ENCODE measurements around the gene PRKAR1B.

The PRKAR1B gene

DNA sequence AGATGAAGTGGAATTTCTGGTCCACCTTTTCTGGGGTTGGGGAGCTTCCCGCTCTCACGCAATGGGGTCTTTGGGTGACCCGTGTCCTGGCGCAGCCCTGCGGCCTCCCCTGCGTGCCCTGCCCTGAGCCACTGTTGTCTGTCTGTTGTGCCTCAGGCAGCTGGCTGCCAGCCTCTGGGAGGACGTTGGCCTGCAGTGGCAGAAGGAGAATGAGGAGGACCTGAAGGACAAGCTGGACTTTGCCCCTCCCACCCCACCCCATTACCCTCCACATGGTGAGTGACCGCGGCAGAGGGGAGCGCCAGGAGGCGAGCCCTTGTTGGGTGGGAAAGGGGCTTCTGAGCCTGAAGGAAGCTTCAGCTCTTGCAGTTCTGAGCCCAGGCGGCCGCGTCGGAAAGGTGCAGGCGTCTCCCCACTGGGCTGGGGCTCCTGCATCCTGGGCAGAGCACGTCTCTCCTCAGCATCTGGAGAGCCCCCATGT lies 14.2 kb upstream of the PRKAR1B start:
- no peak for DNase-seq (ENCODE audit: low read depth, low spot score)

DNA sequence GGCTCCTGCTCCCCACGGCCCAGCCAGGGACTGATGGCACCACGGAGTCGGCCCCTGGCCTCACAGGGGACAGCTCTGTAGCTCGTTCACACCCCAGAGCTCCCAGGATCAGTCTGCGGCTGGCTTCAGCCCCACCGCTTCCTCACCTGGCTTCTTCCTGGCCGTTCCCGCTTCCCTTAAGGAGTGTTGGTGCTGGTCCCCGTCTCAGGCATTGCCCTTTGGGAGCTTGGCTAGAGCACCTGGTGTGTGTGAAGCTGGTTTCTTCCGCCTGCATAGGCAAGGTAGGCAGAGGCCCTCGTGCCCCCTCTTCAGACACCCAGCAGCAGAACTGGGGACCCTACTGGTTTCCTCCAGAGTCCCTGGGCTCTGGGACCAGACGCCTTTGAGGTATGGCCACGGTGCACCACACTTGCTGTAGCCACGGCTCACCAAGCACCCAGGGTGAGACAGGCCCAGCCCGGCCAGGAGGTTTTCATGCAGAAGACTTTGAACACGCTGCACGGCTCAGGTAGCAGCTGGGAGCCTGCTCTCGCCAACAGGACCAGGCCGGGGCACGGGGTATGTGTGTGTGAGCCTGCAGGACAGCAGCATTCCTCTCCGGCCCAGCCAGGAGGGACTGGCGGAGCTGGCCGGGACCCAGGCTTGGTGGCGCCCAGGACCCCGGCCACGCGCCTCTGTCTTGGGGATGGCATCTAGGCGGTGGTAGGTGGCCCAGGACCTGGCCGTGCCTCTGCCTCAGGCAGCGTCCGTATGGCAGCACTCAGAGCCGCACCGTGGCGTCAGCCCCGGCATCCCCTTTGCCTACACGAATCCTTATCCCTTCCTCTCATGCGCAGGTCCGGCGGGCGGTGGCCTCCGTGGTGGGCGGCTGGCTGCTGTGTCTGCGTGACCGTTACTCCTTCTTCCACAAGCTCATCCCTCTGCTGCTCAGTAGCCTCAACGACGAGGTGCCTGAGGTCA lies 13.2 kb upstream of the PRKAR1B start:
- DNase-seq (ENCODE audit: low read depth, low spot score) = no peak

DNA sequence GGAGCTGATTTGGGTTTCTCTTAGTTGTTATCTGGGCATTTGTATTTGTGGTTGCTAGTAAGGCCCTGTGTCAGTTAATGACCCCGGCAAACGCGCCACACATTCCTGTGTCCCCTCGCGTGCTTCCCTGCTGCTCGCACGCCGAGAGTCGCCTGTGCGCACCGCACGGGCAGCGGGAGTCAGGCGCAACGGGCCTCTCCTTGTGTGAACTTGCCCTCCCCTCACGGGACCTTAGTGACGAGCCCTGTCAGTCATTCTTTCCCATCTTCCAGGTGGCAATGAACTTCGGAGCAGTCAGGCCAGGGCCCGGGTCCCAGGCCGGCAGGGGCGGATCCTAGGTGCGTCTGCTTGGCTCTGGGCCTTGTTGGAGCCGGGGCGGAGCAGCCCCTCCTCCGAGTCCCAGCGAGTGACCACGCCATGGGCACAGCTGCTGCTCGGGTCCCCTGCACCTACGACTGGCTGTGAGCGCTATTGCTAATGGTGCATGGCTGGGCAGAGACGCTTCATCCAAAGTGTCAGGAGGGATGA lies 12.4 kb upstream of the PRKAR1B start:
- no peak for DNase-seq (ENCODE audit: low read depth, low spot score)

DNA sequence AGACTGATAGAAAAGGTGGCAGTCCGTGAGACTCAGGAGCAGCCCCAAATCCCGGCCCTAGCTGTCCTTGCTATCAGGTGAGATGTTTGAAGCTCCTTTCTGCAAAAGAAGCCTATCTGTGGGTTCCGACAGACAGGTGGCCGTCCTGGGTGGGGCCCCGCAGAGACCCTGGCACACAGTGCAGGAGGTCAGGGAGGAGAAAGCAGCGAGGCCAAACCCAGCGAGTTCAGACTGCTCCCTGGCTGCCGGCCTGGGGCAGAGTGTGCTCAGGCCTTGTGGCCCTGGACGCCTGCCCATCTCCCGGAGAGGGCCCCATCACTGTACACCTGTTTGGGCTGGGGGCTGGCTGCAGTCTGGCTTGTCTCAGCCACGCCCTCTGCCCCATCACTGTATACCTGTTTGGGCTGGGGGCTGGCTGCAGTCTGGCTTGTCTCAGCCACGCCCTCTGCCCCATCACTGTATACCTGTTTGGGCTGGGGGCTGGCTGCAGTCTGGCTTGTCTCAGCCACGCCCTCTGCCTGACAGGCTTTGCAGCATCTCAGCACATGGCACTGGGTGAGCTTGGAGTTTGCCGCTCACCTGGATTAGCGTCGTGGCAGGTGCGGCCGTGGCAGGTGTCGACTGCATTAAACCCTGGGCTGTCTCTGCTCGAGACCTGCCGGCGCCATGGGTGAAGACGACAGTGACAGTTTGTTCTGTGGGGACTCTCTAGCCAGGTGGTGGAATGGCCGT lies 11.8 kb upstream of the PRKAR1B start:
- DNase-seq (ENCODE audit: low read depth, low spot score) = no peak

DNA sequence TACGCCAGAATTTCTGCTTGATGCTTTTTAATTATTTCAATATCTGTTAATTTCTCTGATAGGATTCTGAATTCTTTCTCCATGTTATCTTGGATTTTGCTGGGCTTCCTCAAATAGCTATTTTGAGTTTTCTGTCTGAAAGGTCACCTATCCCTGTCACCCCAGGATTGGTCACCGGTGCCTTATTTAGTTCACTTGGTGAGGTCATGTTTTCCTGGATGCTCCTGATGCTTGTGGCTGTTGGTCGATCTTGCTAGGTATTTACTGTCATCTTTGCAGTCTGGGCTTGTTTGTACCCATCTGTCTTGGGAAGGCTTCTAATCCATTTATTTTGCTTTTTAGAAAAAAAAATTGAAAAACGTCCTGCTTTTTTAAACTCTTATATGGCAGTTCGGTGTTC lies 11.2 kb upstream of the PRKAR1B start:
- no peak for DNase-seq (ENCODE audit: low read depth, low spot score)

DNA sequence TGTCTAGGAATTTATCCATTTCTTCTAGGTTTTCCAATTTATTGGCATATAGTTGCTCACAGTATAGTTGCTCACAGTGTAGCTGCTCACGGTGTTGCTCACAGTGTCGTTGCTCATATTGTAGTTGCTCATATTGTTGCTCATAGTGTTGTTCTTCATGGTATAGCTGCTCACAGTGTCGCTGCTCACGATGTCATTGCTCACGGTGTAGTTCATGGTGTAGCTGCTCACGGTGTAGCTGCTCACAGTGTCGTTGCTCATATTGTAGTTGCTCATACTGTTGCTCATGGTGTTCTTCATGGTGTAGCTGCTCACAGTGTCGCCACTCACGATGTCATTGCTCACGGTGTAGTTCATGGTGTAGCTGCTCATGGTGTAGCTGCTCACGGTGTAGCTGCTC lies 7.7 kb upstream of the PRKAR1B start:
- no peak for DNase-seq (ENCODE audit: low read depth, low spot score)

DNA sequence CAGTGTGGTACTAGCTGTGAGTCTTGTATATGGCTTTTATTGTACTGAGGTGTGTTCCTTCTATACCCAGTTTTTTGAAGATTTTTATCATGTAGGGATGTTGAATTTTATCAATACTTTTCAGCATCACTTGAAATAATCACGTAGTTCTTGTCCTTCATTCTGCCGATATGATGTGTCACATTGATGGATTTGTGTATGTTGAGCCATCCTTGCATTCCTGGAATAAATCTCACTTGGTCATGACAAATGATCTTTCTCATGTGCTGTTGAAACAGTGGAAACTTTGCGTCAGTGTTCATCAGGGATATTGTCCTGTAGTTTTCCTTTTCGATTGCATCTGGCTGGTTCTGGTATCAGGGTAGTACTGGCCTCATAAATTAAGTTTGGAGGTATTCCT lies 7.1 kb upstream of the PRKAR1B start:
- no peak for DNase-seq (ENCODE audit: low read depth, low spot score)

DNA sequence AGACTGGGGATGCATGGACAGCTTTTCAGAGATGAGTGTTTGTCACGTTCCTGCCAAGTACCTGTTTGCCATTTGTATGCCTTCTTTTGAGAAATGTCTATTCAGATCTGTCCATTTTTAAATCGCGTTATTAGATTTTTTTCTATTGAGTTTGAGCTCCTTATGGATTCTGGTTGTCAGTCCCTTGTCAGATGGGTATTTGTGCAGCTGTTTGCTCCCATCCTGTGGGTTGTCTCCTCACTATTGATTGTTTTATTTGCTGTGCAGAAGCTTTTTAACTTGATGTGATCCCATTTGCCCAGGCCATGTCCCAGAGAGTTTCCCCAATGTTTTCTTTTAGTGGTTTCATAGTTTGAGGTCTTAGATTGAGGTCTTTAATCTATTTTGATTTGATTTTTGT lies 5.5 kb upstream of the PRKAR1B start:
- no peak for DNase-seq (ENCODE audit: low read depth, low spot score)

DNA sequence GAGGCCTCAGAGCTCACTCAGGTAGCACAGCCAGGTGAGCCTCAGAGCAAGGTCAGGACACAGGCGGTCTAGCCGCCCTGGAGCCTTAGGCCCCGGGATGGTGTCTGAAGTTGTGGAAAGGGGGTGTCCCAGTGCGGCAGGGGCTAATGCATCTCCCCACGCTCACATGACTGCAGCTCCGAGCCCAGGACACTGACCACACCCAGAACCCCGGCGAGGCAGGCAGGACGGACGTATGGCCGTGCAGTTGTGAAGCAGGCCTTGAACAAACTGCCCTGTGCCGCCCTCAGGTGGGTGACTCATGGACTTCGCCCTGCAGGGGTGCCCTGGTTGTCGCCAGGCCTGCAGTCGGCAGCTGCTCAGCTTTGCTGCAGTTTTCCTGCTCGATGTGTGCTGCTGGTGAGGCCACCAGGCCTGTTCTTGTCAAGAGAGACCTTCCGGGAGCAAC lies 5.0 kb upstream of the PRKAR1B start:
- peak; percentile 22 for DNase-seq (ENCODE audit: low read depth, low spot score)

DNA sequence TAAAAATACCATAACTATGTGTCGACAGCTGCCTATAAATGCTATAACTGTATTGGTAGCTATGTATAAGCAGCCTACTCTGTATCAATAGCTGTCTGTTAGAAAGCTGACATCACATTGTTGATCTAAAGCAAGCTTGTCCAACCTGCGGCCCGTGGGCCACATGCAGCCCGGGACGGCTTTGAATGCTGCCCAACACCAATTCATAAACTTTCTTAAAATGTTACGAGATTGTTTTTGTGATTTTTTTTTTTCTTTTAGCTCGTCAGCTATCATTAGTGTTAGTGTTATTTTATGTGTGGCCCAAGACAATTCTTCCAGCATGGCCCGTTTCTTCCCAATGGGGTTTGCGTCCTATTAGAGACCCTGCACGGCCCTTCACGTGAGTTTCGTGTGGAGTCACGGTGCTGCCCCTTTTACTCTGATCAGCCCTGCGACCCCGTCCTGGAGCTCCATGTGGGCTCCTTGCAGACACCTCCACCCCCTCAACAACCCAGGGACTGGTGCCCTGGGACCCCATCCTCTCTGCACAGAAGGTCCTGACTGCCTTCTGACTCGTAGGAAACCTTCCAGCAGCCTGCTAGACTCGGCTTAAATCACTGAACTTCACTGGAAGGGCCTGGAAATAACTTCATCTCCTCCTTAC lies 4.5 kb upstream of the PRKAR1B start:
- DNase-seq (ENCODE audit: low read depth, low spot score) = no peak

DNA sequence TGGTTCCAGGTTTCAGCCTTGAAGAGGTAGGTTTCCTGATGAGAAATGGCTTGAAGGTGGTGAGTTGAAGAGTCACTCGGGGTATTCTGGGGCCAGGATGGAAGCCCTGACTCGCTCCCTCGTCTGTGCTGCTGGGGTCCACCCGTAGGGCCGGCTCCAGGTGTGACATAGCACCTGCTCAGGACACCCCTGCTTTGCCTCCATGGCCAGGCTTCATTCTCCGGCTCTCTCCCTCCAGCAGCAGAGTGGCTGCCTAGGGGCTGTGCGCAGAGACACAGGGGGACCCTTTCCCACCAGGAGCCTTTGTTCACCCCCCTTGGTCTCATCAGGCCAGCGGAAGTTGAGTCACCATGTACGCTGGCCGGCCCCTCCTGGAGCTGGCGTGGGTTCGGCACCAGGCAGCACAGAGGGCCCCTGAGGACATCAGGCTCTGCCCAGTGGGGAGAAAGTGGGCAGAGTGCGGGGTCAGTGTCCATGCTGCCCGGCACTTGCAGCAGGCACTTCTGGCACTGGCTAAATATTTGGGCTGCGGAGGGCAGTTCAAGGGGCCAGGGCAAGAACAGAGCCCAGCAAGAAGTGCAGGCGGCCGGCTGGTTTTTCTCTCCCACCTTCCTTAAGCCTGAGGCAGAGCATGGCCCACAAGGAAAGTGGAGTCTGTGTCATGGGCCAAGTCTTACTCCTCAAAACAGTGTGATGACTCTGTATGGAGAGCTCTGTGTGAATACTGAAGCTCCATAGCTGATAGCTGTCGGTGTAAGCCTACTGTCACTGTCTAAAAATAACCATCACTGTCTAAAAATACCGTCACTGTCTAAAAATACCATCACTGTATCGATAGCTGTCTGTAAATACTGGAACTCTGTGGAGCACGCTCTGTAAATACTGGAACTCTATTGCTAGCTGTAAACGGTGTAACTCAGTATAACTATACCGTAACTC lies 3.7 kb upstream of the PRKAR1B start:
- DNase-seq (ENCODE audit: low read depth, low spot score) = no peak

DNA sequence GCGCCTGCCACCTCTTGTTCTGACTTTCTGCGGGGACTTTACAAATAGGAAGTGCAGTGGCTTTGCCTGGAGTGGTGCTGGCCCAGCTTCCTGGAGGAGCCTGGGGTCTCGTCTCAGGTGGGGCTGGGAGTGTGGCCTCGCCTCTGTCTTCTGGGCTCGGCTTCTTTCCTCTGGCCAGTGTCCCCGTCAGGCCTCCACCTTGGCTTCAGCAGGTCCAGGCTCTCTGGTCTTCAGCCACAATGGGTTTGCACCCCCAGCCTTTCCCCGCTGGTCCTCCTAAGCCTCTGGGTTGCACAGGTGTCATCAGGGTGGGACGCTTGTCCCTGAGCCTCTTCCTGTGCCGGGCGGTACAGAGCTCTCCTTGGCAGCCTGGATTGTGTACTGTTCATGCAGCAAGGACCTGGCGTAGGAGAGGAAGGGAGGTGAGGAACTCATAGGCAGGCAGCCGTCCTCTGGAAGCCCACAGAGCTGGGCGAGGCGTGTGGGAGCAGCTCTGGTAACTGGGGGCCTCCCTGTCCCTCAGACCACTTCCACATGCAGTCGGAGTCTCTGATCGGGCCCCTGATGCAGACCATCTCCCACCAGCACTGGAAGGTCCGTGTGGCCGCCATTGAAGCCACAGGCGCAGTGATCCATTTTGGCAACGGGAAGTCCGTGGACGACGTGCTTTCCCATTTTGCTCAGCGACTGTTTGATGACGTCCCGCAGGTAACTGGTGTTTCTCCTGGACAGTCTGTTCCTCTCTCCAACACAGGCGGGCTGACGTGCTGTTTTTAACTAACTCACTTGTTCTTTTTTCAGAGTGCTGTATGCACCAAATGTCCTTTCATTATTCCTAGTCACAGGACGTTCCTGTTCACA lies 2.3 kb upstream of the PRKAR1B start:
- no peak for DNase-seq (ENCODE audit: low read depth, low spot score)

DNA sequence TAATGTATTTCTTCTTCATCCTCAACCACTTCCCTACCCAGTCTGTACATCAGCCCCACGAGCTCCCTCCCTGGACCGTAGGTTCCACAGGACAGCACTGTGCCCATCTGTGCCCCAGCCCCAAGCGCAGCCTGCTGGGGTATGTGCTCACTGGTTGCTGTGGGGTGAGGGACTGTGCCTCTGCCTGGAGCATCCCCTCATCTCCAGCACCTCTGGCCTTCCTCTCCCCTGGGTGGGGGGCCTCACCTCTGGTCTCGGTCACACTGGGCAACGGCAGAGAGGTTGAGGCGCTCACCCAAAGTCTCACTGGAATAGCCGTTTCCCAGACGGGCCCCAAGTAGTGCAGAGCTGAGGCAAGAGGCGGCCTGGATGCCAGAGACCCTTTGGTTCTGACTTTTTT lies 1.5 kb upstream of the PRKAR1B start:
- DNase-seq (ENCODE audit: low read depth, low spot score) = no peak

DNA sequence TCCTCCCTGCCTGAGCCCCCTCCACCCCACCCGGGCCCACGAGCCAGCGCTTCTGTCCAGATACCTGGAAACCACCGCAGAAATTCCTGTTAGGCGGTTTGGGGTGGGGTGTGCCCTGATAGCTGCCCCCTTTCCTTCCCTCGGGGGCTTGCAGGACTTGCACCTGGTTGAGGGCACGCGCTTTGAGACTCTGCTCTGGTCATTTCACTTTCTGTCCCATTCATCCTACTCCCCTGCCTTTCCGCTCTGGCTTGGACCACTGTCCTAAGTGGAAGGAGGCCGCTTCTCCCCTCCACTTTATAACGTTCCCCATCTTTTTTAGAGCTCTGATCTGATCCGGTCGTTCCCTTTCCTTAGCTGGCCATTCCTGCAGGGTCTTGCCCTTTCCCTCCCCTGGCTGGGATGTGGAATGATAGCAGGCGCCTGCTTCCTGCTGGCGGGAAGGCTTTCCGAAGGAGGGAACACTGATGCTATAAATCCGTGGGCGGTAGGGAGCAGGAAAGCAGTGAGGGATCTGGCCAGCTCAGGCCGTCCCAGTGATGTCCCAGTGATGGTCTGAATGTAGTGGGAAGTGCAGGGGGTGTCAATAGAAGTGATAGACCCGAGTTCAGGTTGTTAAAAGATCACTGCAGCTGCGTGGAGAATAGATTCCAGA lies 852 bp upstream of the PRKAR1B start:
- no peak for DNase-seq (ENCODE audit: low read depth, low spot score)

DNA sequence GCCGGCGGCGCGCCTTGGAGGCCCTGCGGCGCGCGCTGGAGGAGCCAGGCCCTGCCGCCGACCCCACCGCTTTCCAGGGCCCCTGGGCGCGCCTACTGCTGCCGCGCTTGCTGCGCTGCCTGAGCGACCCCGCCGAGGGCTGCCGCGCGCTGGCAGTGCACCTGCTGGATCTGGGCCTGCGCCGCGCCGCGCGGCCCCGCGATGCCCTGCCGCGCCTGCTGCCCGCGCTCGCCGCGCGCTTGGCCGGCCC lies 302 bp downstream of the PRKAR1B start:
- DNase-seq (ENCODE audit: low read depth, low spot score) = no peak

DNA sequence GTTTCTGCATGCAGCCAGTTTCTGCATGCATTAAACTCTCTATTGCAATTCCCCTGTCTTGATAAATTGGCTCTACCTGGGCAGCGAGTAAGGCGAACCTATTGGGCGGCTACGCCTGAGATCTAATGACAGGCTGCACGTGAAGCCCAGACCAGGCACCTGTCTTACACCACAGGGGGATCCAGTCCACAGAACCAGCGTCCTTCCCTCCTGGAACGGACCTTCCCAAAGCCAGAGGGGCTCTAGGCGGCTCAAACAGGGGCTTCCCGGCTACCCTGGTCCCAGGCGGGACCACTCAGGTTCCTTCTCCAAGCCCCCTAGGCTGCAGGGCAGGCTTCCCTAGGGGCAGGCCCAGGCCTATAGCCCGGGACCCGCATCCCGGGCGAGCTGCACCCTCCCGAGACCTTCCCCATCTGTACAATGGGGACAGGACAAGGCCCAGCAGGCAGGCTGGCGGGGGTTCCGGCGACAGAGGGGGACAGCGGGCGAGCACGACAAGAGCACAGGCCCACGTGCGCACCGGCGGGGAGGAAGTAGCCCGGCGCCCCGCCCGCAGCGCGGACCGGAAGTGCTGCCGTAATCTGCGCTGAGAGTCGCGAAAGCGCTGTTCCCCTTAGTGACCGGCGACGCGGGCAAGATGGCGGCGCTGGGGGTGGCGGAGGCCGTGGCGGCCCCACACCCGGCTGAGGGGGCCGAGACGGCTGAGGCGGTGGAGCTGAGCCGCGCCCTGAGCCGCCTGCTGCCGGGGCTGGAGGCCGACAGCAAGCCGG lies 812 bp downstream of the PRKAR1B start, which contains the start of gene DNAAF5:
DNAAF5 (plus strand) TSS at position 616 of the 770 bp plus-strand sequence; CDS start at position 638, 22 bp downstream.
- no peak for DNase-seq (ENCODE audit: low read depth, low spot score)

DNA sequence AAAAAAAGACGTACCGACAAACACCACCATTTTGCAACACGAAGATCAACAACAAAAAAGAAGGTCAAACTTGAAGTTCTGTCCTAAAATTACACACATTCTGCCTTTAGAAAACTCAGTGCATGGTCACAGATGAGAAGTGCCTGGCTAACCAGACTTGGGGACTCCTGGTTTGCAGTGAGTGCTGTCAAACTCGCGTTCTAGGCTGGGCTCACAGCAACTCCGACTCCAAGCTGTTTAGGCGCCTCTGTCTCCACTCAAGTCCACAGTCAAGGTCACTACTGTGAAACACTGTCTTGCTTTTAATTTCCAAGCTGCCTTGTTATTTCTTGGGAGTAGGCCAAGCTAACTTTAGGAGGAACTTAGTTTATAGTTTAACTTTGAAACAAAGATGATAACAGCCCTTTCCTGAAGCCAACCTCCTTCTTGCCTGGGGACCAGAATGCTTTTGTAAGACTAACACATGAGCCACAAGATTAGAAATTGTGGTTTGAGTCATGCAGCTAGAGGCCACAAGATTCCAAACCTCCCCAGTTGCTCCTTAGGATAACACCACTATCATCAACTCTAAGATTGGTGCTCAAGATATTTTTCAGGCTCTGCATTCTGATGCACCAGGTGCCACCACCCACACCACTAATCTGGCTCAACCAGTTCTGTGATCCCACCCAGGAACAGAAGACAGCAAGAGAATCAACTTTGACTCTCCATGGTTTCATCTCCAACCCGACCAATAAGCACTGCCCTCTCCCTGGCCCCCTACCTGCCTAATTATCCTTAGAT lies 1.7 kb downstream of the PRKAR1B start:
- DNase-seq (ENCODE audit: low read depth, low spot score) = no peak

DNA sequence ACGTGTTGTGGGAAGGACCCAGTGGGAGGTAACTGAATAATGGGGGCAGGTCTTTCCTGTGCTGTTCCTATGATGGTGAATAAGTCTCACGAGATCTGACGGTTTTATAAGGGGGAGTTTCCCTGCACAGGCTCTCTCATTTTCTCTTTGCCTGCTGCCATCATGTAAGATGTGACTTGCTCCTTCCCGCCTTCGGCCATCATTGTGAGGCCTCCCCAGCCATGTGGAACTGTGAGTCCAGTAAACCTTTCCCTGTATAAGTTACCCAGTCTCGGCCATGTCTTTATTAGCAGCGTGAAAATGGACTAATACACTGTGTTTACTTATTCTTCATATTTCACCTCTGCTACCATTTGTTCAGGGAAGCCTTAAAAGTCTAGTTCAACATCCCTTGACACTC lies 2.8 kb downstream of the PRKAR1B start:
- DNase-seq (ENCODE audit: low read depth, low spot score) = no peak
